GM23338 (cell line): ENCODE measurements around the gene CIDEA. TPM values are rescaled to one million over a fixed set of nuclear protein-coding genes. Genes with fewer than 3 reads are reported as not detected.
A peak's percentile ranks its signal among the peaks of the same experiment; 100 is the strongest.

Experiments used
- ATAC-seq: fragments of 200-7000 bp; cut with Tn5 transposase; 3 replicates; pipeline ENCODE4 v1.9.1; 2020
- DNase-seq: peaks from one replicate; pipeline ENCODE4 v3.0.0-alpha.2; 2015; ENCODE audit warnings: low spot score
- H2AFZ ChIP-seq: fragments of 200-600 bp; sonication (generic); 2 replicates; pipeline ENCODE4 v1.8.0; 2016; ENCODE audit warnings: antibody characterized with exemption, mild to moderate bottlenecking, moderate library complexity
- H3F3A ChIP-seq: fragments of 200-600 bp; sonication (generic); replicated peaks from 2 replicates; pipeline ENCODE4 v1.8.0; 2017; ENCODE audit warnings: antibody characterized with exemption, mixed run types, low read depth
- H3K27ac ChIP-seq: fragments of 200-600 bp; sonication (generic); 2 replicates; pipeline ENCODE4 v1.6.1; 2016; ENCODE audit warnings: low read depth
- H3K27me3 ChIP-seq: fragments of 200-600 bp; sonication (generic); 2 replicates; pipeline ENCODE4 v1.8.0; 2016; ENCODE audit warnings: mild to moderate bottlenecking, mixed run types, moderate library complexity; ENCODE audit not compliant: insufficient read depth
- H3K36me3 ChIP-seq: fragments of 200-600 bp; sonication (generic); 2 replicates; pipeline ENCODE4 v1.8.0; 2016; ENCODE audit warnings: mild to moderate bottlenecking; ENCODE audit not compliant: insufficient read depth
- H3K4me1 ChIP-seq: fragments of 200-600 bp; sonication (generic); 2 replicates; pipeline ENCODE4 v1.8.0; 2016; ENCODE audit warnings: mild to moderate bottlenecking, moderate library complexity; ENCODE audit not compliant: insufficient read depth
- H3K4me2 ChIP-seq: fragments of 200-600 bp; sonication (generic); 2 replicates; pipeline ENCODE4 v1.7.1; 2017; ENCODE audit warnings: mixed run types
- H3K4me3 ChIP-seq: fragments of 200-600 bp; sonication (generic); 2 replicates; pipeline ENCODE4 v1.6.1; 2016; ENCODE audit warnings: mixed run types
- H3K79me2 ChIP-seq: fragments of 200-600 bp; sonication (generic); replicated peaks from 2 replicates; pipeline ENCODE4 v1.8.0; 2017; ENCODE audit warnings: mild to moderate bottlenecking; ENCODE audit not compliant: insufficient read depth
- H3K9me2 ChIP-seq: fragments of 200-600 bp; sonication (generic); 2 replicates; pipeline ENCODE4 v1.8.0; 2017; ENCODE audit not compliant: insufficient read depth
- H4K20me1 ChIP-seq: fragments of 200-600 bp; sonication (generic); replicated peaks from 2 replicates; pipeline ENCODE4 v1.8.0; 2017; ENCODE audit warnings: mild to moderate bottlenecking; ENCODE audit not compliant: insufficient read depth
- H3K27ac Mint-ChIP-seq: 2 replicates; pipeline ENCODE4 v1.8.0; 2020; ENCODE audit warnings: inconsistent platforms, mild to moderate bottlenecking, moderate library complexity, mixed read lengths
- H3K27me3 Mint-ChIP-seq: 3 replicates; pipeline ENCODE4 v1.8.0; 2022; ENCODE audit warnings: low read depth, mild to moderate bottlenecking, moderate library complexity, mixed read lengths, inconsistent platforms; ENCODE audit not compliant: insufficient read depth, poor library complexity
- H3K36me3 Mint-ChIP-seq: 3 replicates; pipeline ENCODE4 v1.8.0; 2021; ENCODE audit warnings: low read depth, mild to moderate bottlenecking, inconsistent platforms, moderate library complexity, mixed read lengths
- H3K4me1 Mint-ChIP-seq: 3 replicates; pipeline ENCODE4 v1.8.0; 2020; ENCODE audit warnings: mild to moderate bottlenecking, inconsistent platforms, mixed read lengths
- H3K4me3 Mint-ChIP-seq: 3 replicates; pipeline ENCODE4 v1.8.0; 2021; ENCODE audit warnings: moderate library complexity, mild to moderate bottlenecking, inconsistent platforms, mixed read lengths
- H3K9me3 Mint-ChIP-seq: 3 replicates; pipeline ENCODE4 v1.8.0; 2020; ENCODE audit warnings: moderate library complexity, mild to moderate bottlenecking, inconsistent platforms, mixed read lengths
- CREB1 ChIP-seq: fragments of 250-450 bp; sonication (Bioruptor Pico); IDR thresholded peaks from 2 replicates; pipeline ENCODE4 v1.5.0; 2020; ENCODE audit warnings: low read depth, mild to moderate bottlenecking, moderate library complexity
- EZH2 ChIP-seq: fragments of 200-600 bp; sonication (generic); IDR thresholded peaks from one replicate; pipeline ENCODE4 v1.8.0; 2017; ENCODE audit warnings: antibody characterized with exemption, mild to moderate bottlenecking, low read depth; ENCODE audit not compliant: unreplicated experiment
- EZH2phosphoT487 ChIP-seq: fragments of 200-600 bp; sonication (generic); IDR thresholded peaks from one replicate; pipeline ENCODE4 v1.8.1; 2018; ENCODE audit warnings: antibody characterized with exemption; ENCODE audit not compliant: unreplicated experiment
- NANOG ChIP-seq: IDR thresholded peaks from 2 replicates; pipeline ENCODE4 v1.6.1; 2016; ENCODE audit warnings: antibody characterized with exemption, borderline replicate concordance
- POLR2AphosphoS5 ChIP-seq: IDR thresholded peaks from 2 replicates; pipeline ENCODE4 v1.6.1; 2016; ENCODE audit warnings: antibody characterized with exemption, low read depth
- STAT1 ChIP-seq: IDR thresholded peaks from one replicate; pipeline ENCODE4 v1.6.1; 2016; ENCODE audit warnings: antibody characterized with exemption; ENCODE audit not compliant: unreplicated experiment
- ZNF114 ChIP-seq: fragments of 250-450 bp; sonication (Bioruptor Pico); IDR thresholded peaks from 2 replicates; pipeline ENCODE4 v1.5.0; 2020; ENCODE audit warnings: mild to moderate bottlenecking, moderate library complexity
- ZNF331 ChIP-seq: fragments of 250-450 bp; sonication (Bioruptor Pico); IDR thresholded peaks from 2 replicates; pipeline ENCODE4 v1.5.0; 2020; ENCODE audit warnings: low read depth, mild to moderate bottlenecking, moderate library complexity
- polyA plus RNA-seq: library from polyadenylated mRNA; unstranded; fragments of >200 nt; fragmentation: Nextera tagmentation; extraction: Ambion mirVana; gene quantifications from 2 replicates; pipeline ENCODE4 v1.2.1, GENCODE V29; 2016
- total RNA-seq: library from RNA; depleted of rRNA; stranded (reverse); fragments of >200 nt; shearing (Covaris generic); gene quantifications from 2 replicates; pipeline ENCODE4 v1.2.3, GENCODE V29; 2014
- TF ChIP-seq, protein P1 (sequence below), 2 experiments: fragments of 200-600 bp in 1 of 2; sonication (generic) in 1 of 2; conservative IDR thresholded peaks; 2 replicates each; pipeline versions ENCODE4 v1.5.1 to v1.6.1; 2016 to 2017; ENCODE audit warnings: antibody characterized with exemption in 2 of 2, low read depth in 2 of 2, mild to moderate bottlenecking in 2 of 2, moderate library complexity in 1 of 2
- TF ChIP-seq, protein P2 (sequence below): IDR thresholded peaks from one replicate; pipeline ENCODE4 v1.6.1; 2018; ENCODE audit warnings: antibody characterized with exemption; ENCODE audit not compliant: unreplicated experiment
- TF ChIP-seq, protein P3 (sequence below): IDR thresholded peaks from 2 replicates; pipeline ENCODE4 v1.6.1; 2016; ENCODE audit warnings: antibody characterized with exemption

The CIDEA gene
- total and polyA plus RNA-seq, 2 experiments from 2014 or later = 0.45 TPM; not detected in 1

DNA sequence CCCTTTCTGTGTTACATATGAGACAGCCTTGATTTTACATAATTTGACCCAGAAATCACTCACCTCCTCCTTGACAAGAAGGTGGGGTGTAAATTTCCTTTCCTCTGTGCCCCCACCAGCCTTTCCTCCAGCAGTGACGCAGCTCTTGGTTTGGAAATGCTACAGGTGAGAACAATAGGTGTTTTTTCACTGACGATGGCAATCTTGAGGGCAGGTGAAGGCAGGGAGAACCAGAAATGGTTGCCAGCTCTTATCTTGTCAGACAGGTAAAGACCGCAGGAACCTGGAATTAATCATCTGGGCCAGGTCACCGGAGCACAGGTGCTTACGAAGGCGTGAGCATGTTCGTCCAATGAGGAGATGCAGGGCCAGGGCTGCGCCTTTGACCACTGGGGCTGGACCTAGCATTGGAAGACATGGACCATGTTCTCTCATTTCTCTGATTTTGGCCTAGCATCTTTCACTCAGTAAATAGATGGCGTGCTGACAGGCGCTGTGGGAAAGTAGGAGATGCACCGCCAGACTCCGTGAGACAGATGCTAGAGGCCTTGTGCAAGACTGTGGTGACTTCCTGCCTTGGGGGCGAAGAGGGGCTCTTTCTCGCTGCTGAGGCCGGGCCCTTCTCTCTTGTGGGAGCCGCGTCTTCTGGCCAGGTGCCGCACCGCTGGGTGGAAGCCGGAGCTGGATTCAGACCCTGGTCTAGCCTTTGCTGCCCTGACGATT is 4.0 kb downstream of the CIDEA start:
- Mint-ChIP-seq H3K9me3 (no peaks in the 10 kb centered on the region; the same call in 2 of the 3 replicates), H3K4me3 (no peak overlapping the region), H3K36me3 (no peaks in the 10 kb centered on the region), H3K4me1 (peaks cover 17% of the 10 kb centered on the region), H3K27me3 (peaks cover 44% of the 10 kb centered on the region), H3K27ac (no peak overlapping the region)
- peaks cover 4% of the 10 kb centered on the region; the same call in 1 of the 2 replicates for H3F3A ChIP-seq
- peak overlapping the region; percentile 59 for H2AFZ ChIP-seq
- ATAC-seq (no peak), DNase-seq (peak; percentile 9)
- peaks cover 45% of the 10 kb centered on the region for H3K27me3 ChIP-seq
- H3K4me2 ChIP-seq = no peak overlapping the region
- TF ChIP-seq EZH2 (no peak), POLR2AphosphoS5 (no peak), NANOG (no peak), EZH2phosphoT487 (no peak)
- peaks cover 13% of the 10 kb centered on the region; the same call in 1 of the 2 replicates for H3K4me1 ChIP-seq
- no peaks in the 10 kb centered on the region for H4K20me1 ChIP-seq
- no peaks in the 10 kb centered on the region for H3K36me3 ChIP-seq
- H3K9me2 ChIP-seq = no peaks in the 10 kb centered on the region
- no peak overlapping the region for H3K4me3 ChIP-seq
- H3K27ac ChIP-seq = no peak overlapping the region
- no peaks in the 10 kb centered on the region for H3K79me2 ChIP-seq

DNA sequence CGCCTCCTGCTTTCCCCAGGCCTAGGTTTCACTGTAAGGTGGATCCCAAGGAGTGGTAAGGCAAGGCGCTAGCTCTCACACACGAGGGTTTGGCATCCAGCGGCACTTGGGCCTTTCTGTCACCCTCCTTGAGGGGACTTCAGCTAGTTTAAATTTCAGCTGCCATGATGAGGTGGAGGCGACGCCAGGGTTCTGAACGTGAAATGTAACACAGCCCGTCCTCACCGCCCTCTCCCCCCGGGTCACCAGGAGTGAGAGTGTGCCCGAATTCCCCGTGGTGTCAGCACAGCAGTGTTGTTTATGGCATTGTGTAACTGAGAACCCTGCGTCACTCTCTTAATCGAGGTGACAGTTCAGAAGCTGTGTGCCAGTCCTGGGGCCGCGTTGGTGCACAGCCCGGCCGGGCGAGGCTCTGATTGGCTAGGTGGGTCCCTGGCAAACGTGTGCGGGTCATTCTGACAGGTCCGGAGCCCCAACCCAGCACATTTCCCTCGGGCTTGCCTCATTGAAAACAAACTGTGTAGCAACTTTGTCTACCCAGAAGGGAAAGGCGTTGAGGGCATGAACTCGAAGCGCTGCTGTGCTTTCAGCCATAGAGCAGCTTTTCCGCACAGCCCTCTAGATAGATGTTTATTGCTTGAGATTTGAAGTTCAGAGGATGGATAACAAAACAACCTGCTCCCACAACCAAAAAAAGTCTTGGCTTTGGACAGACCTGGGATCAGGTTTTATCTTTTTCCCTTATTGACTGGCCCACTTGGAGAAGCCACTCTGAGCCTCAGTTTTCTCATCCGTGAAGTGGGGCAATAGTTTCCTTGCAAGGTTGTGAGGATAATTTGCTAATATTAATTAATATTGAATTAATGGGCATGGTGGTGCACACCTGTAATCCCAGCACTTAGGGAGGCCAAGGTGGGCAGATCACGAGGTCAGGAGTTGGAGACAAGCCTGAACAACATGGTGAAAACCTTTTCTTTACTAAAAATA is 4.9 kb downstream of the CIDEA start:
- Mint-ChIP-seq H3K4me1 (peaks cover 13% of the 10 kb centered on the region), H3K9me3 (no peaks in the 10 kb centered on the region; the same call in 2 of the 3 replicates), H3K27me3 (peaks cover 35% of the 10 kb centered on the region), H3K27ac (no peak overlapping the region), H3K36me3 (no peaks in the 10 kb centered on the region), H3K4me3 (no peak overlapping the region)
- H3K36me3 ChIP-seq = no peaks in the 10 kb centered on the region
- no peak overlapping the region for H3K27ac ChIP-seq
- peak overlapping the region; percentile 59 for H2AFZ ChIP-seq
- no peak for ATAC-seq
- H3K79me2 ChIP-seq = no peaks in the 10 kb centered on the region
- peaks cover 36% of the 10 kb centered on the region for H3K27me3 ChIP-seq
- H4K20me1 ChIP-seq = no peaks in the 10 kb centered on the region
- H3K4me3 ChIP-seq = no peak overlapping the region
- DNase-seq = peak; percentile 41
- H3K4me1 ChIP-seq = peaks cover 9% of the 10 kb centered on the region; the same call in 1 of the 2 replicates
- peaks cover 4% of the 10 kb centered on the region; the same call in 1 of the 2 replicates for H3F3A ChIP-seq
- no peak overlapping the region for H3K4me2 ChIP-seq
- H3K9me2 ChIP-seq = no peaks in the 10 kb centered on the region
- TF ChIP-seq, protein P1, sequence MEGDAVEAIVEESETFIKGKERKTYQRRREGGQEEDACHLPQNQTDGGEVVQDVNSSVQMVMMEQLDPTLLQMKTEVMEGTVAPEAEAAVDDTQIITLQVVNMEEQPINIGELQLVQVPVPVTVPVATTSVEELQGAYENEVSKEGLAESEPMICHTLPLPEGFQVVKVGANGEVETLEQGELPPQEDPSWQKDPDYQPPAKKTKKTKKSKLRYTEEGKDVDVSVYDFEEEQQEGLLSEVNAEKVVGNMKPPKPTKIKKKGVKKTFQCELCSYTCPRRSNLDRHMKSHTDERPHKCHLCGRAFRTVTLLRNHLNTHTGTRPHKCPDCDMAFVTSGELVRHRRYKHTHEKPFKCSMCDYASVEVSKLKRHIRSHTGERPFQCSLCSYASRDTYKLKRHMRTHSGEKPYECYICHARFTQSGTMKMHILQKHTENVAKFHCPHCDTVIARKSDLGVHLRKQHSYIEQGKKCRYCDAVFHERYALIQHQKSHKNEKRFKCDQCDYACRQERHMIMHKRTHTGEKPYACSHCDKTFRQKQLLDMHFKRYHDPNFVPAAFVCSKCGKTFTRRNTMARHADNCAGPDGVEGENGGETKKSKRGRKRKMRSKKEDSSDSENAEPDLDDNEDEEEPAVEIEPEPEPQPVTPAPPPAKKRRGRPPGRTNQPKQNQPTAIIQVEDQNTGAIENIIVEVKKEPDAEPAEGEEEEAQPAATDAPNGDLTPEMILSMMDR (conservative IDR thresholded peaks at IDR 0.05; ENCODE audit: low read depth in 2 of 2) = no peak
- TF ChIP-seq, protein P2, sequence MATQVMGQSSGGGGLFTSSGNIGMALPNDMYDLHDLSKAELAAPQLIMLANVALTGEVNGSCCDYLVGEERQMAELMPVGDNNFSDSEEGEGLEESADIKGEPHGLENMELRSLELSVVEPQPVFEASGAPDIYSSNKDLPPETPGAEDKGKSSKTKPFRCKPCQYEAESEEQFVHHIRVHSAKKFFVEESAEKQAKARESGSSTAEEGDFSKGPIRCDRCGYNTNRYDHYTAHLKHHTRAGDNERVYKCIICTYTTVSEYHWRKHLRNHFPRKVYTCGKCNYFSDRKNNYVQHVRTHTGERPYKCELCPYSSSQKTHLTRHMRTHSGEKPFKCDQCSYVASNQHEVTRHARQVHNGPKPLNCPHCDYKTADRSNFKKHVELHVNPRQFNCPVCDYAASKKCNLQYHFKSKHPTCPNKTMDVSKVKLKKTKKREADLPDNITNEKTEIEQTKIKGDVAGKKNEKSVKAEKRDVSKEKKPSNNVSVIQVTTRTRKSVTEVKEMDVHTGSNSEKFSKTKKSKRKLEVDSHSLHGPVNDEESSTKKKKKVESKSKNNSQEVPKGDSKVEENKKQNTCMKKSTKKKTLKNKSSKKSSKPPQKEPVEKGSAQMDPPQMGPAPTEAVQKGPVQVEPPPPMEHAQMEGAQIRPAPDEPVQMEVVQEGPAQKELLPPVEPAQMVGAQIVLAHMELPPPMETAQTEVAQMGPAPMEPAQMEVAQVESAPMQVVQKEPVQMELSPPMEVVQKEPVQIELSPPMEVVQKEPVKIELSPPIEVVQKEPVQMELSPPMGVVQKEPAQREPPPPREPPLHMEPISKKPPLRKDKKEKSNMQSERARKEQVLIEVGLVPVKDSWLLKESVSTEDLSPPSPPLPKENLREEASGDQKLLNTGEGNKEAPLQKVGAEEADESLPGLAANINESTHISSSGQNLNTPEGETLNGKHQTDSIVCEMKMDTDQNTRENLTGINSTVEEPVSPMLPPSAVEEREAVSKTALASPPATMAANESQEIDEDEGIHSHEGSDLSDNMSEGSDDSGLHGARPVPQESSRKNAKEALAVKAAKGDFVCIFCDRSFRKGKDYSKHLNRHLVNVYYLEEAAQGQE = no peak
- TF ChIP-seq ZNF114 (CRISPR knock-in tag) (no peak), CREB1 (CRISPR knock-in tag) (no peak), ZNF331 (CRISPR knock-in tag) (no peak), POLR2AphosphoS5 (no peak), STAT1 (no peak), NANOG (no peak), EZH2 (no peak), EZH2phosphoT487 (no peak)
- TF ChIP-seq, protein P3, sequence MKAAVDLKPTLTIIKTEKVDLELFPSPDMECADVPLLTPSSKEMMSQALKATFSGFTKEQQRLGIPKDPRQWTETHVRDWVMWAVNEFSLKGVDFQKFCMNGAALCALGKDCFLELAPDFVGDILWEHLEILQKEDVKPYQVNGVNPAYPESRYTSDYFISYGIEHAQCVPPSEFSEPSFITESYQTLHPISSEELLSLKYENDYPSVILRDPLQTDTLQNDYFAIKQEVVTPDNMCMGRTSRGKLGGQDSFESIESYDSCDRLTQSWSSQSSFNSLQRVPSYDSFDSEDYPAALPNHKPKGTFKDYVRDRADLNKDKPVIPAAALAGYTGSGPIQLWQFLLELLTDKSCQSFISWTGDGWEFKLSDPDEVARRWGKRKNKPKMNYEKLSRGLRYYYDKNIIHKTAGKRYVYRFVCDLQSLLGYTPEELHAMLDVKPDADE = no peak
